COLO668 (cell line): ENCODE measurements around the gene PAQR9.
"Not testable (repeated sequence)": the region's sequence is repeated elsewhere in the genome, so short reads cannot be mapped to it uniquely, and the experiment has no call there.

Source experiments
- DNase-seq: peaks from one replicate; lab custom pipeline; 2025; ENCODE audit not compliant: unreplicated experiment; lab: John Stamatoyannopoulos, UW

The PAQR9 gene, protein sequence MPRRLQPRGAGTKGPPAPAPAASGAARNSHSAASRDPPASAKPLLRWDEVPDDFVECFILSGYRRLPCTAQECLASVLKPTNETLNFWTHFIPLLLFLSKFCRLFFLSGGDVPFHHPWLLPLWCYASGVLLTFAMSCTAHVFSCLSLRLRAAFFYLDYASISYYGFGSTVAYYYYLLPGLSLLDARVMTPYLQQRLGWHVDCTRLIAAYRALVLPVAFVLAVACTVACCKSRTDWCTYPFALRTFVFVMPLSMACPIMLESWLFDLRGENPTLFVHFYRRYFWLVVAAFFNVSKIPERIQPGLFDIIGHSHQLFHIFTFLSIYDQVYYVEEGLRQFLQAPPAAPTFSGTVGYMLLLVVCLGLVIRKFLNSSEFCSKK

GRCh38 chr3:142963516-142964448, at the start of gene PAQR9:
Gene PAQR9, minus strand, starts transcription at chr3:142963674. Its CDS starts 338 bp downstream, at chr3:142963336.
- peak; percentile 73 for DNase-seq

GRCh38 chr3:143011705-143012104, 48.2 kb upstream of the PAQR9 start:
- no peak for DNase-seq

GRCh38 chr3:143010024-143010423, 46.5 kb upstream of the PAQR9 start:
- no peak for DNase-seq

- no peak for DNase-seq
Measured at GRCh38 chr3:143004823-143005222, 41.3 kb upstream of the PAQR9 start.

DNA sequence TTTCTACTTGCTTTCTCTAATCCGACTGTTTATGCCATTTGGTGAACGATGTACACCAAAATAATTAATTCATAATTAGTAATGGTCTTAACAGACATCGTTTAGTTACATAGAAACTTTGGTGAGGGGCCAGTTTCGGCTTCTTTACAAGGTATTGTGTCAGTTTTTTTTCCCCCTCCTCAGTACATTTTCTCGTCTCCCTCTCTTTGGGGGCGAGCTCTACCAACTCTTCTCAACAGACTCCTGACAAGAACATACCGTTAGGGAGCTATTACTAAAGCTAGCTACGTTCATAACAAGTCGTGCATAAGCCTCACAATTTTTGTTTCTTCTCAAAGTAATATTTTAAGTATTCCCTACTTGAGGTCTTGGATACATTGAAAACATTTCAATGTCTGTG, 39.3 kb upstream of the PAQR9 start:
- no peak for DNase-seq

- no peak for DNase-seq
Measured at GRCh38 chr3:143002083-143002712, 38.7 kb upstream of the PAQR9 start.

- DNase-seq = peak; percentile 93
Measured at GRCh38 chr3:143001369-143002082, 38.1 kb upstream of the PAQR9 start, which contains the start of gene U2SURP. Gene U2SURP, plus strand, starts transcription at chr3:143001570. Its CDS starts 59 bp downstream, at chr3:143001629.

GRCh38 chr3:143001034-143001368, 37.5 kb upstream of the PAQR9 start:
- peak; percentile 63 for DNase-seq

DNA sequence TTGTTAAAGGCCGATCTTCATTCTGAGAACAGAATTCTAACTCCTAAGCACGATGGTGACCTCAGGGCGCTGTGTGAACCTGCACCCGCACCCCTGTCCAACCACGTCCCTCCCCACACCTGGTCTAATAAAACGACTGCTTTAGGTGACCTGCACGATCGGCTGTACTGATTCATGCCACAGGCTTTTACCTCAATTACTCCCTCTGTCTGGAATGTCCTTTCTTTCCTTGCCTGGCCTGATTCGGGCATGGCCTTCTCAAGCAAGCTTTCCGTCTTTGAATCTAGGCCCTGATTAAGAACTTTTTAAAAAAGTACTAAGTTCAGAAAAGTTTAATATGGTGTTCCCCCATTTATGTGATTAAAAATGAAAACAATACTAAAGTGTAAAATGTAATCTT, 37.1 kb upstream of the PAQR9 start:
- peak; percentile 6 for DNase-seq

DNA sequence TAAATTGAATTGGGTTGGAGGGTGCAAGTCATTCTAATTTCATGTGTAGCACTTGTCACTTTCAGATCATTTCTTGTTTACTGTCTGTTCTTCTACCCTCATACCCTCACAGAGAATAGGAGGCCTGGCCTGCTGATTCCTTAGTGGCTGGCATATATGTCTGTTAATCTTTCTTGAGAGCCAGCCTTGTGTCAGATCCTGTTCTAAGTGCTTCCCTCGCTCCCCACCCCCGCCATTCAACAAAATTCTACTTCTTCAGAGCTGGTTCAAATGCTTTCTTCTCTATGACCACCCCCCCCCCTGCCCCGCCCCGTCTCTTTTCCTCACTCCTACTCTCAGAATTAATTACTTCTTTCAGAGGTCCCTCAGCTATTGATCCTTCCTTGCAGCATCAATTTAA, 36.4 kb upstream of the PAQR9 start:
- DNase-seq = no peak

DNA sequence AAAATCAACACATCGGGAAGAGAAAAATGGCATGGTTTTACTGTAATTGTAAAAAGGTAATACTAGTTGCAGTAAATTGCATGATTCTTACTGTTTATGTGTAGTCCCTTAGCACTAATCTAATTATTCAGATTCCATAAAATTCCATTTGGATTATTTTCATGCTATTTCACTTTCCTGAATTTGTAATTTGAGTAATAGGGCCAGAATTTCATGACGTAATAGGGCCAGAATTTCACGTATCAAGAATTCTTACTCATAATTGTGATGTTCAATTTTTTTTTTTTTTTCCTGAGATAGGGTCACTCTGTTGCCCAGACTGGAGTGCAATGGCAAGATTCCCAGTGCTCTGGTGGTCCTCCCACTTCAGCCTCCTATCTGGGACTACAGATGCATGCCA, 35.0 kb upstream of the PAQR9 start:
- no peak for DNase-seq

- no peak for DNase-seq
Measured at GRCh38 chr3:142997330-142997729, 33.9 kb upstream of the PAQR9 start.

GRCh38 chr3:142993958-142994442, 30.5 kb upstream of the PAQR9 start:
- DNase-seq = peak; percentile 51

DNA sequence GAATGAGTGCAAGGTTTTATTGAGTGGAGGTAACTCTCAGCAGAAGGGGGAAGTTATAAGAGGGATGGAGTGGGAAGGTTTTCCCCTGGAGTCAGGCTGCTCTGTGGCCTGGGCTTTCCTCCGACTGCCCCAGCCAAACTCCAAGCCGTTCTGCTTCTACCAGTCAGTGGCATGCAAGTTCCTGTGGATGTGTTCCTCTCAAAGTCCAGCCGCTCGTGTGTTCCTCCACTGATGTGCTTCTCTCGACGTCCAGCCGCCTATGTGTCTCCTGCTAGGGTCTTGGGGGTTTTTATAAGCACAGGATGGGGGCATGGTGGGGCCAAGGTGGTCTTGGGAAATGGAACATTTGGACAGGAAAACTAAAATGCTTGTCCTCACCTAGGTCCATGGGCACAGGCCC, 28.8 kb upstream of the PAQR9 start:
- no peak for DNase-seq

DNA sequence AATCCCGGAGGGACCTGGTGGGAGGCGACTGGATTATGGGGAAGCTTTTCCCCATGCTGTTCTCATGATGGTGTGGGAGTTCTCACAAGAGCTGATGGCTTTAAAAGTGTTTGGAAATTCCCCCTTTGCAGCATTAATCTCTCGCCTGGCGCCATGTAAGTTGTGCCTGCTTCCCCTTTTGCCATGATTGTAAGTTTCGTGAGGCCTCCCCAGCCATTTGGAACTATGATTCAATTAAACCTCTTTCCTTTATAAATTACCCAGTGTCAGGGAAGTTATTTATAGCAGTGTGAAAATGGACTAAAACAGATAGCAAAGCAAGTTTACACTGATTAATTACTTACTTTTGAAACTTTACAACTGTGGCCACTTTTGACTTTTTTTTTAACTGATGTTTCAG, 27.2 kb upstream of the PAQR9 start:
- no peak for DNase-seq

- not testable (repeated sequence) for DNase-seq
Measured at GRCh38 chr3:142988826-142989225, 25.4 kb upstream of the PAQR9 start.

DNA sequence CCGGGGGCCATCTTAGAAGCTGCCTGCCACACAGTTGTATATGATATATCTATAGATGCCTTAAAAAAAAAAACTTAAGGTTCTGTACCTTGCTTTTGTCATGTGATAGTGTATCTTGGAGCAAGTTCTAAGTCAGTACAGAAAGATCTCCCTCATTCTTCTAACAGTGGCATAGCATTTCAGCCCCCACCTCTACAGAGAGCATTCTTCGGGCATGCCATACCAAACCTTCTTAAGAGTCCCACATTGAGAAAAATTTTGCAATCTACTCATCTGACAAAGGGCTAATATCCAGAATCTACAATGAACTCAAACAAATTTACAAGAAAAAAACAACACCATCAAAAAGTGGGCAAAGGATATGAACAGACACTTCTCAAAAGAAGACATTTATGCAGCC, 24.7 kb upstream of the PAQR9 start:
- not testable (repeated sequence) for DNase-seq

GRCh38 chr3:142987707-142988106, 24.2 kb upstream of the PAQR9 start:
- DNase-seq = no peak

DNA sequence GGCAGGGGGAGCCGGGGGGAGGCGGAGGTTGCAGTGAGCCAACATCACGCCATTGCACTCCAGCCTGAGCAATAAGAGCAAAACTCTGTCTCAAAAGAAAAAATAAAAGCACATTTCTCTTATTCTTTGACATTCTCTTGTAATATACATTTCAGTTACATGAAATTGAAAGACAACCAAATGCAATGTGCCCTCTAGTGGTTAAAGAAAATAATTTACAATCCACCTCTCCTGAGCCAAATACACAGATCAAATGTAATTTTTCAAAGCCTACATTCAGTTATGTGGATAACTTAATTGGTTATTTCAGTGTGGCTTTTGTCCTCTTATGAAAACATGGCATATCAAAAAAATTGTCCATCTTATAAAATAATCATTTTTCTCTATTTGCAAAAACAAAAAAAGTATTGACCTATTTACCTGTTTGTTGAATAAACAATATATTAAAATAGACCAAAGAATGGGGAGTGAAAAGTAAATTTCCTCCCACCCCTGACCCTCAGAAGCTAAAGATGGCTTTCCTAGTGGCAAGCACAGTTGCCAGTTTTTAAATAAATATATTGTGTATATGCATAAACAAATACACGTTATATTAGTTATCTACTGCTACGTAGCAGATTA, 23.7 kb upstream of the PAQR9 start:
- no peak for DNase-seq

- DNase-seq = no peak
Measured at GRCh38 chr3:142984255-142984654, 20.8 kb upstream of the PAQR9 start.
